Naive B cell (primary cell): ENCODE data around the gene SLC5A4. TPM values are rescaled to one million over a fixed set of nuclear protein-coding genes. Genes with fewer than 3 reads are reported as not detected.
"Not testable (repeated sequence)": the region's sequence is repeated elsewhere in the genome, so short reads cannot be mapped to it uniquely, and the experiment has no call there.

Experiments
- ATAC-seq, 2 donors: fragments of 150-1000 bp; cut with Tn5 transposase; 2 replicates each; pipeline ENCODE4 v1.10.0; 2021; ENCODE audit warnings: low read depth in 2 of 2, mild to moderate bottlenecking in 2 of 2, moderate library complexity in 2 of 2
- DNase-seq: peaks from one replicate; pipeline ENCODE4 v3.0.0; 2022
- H3K27ac Mint-ChIP-seq, 6 donors: one replicate each; pipeline ENCODE4 v1.8.0; 2020 to 2022; ENCODE audit warnings: mild to moderate bottlenecking in 6 of 6, mixed read lengths in 6 of 6, moderate library complexity in 5 of 6, inconsistent platforms in 2 of 6
- H3K27me3 Mint-ChIP-seq, 3 donors: one replicate each; pipeline ENCODE4 v1.8.0; 2021 to 2022; ENCODE audit warnings: mixed read lengths in 3 of 3, mild to moderate bottlenecking in 1 of 3
- H3K36me3 Mint-ChIP-seq, 2 donors: one replicate each; pipeline ENCODE4 v1.8.0; 2020 to 2022; ENCODE audit warnings: mixed read lengths in 2 of 2, inconsistent platforms in 1 of 2, mild to moderate bottlenecking in 1 of 2
- H3K4me1 Mint-ChIP-seq, 3 donors: one replicate each; pipeline ENCODE4 v1.8.0; 2020 to 2022; ENCODE audit warnings: mixed read lengths in 3 of 3, inconsistent platforms in 1 of 3, mild to moderate bottlenecking in 1 of 3, moderate library complexity in 1 of 3
- H3K4me3 Mint-ChIP-seq, 8 donors: one replicate each; pipeline ENCODE4 v1.8.0; 2020 to 2022; ENCODE audit warnings: mild to moderate bottlenecking in 8 of 8, mixed read lengths in 8 of 8, moderate library complexity in 8 of 8, inconsistent platforms in 2 of 8
- H3K9me3 Mint-ChIP-seq, 7 donors: one replicate each; pipeline ENCODE4 v1.8.0; 2020 to 2022; ENCODE audit warnings: mixed read lengths in 7 of 7, mild to moderate bottlenecking in 5 of 7, inconsistent platforms in 2 of 7, moderate library complexity in 1 of 7
- polyA plus RNA-seq, 6 donors: library from polyadenylated mRNA; unstranded; fragments of 300-500 nt; fragmentation: Illumina TruSeq; gene quantifications; one replicate each; pipeline ENCODE4 v1.2.3, GENCODE V29; 2021; ENCODE audit warnings: low read depth in 6 of 6

The SLC5A4 gene
- not detected for polyA plus RNA-seq

- Mint-ChIP-seq H3K27me3 (peaks cover 4 to 58% (median 36%) of the 10 kb centered on the region in 3 donors), H3K4me1 (no peaks in the 10 kb centered on the region), H3K27ac (peak within 1 kb of the TSS in 2 of 6 donors; percentile 11 to 56), H3K9me3 (peaks cover 0 to 6% (median 0%) of the 10 kb centered on the region in 7 donors), H3K4me3 (no peak within 1 kb of the TSS), H3K36me3 (no peaks in the 10 kb centered on the region)
- ATAC-seq (no peak), DNase-seq (no peak)
Observed at GRCh38 chr22:32255217-32255616, at the start of gene SLC5A4. SLC5A4 (minus strand) TSS chr22:32255347; CDS start chr22:32255329, 18 bp downstream.

DNA sequence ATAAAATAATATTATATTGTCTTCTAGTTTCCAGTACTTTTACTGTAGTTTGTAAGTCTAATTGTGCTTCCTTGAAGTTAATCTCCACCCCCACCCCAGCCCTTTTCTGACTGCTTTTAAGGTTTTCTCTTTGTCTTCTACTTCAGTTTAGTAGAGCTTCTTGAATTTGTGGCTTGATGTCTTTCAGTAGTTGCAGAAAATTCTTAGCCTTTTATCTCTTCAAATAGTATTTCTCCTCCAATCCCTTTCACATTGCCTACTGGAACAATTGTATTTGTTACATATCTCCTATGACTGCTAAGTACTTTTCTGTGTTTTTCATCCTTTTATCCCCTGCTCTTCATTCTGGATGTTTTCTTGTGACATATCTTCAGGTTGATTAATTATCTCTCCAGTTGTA is 38.8 kb upstream of the SLC5A4 start:
- H3K4me3 Mint-ChIP-seq, ATAC-seq, H3K36me3 Mint-ChIP-seq, H3K27ac Mint-ChIP-seq, H3K4me1 Mint-ChIP-seq, DNase-seq, H3K9me3 Mint-ChIP-seq: not testable (repeated sequence)
- peaks cover 0 to 17% (median 11%) of the 10 kb centered on the region in 3 donors for H3K27me3 Mint-ChIP-seq

DNA sequence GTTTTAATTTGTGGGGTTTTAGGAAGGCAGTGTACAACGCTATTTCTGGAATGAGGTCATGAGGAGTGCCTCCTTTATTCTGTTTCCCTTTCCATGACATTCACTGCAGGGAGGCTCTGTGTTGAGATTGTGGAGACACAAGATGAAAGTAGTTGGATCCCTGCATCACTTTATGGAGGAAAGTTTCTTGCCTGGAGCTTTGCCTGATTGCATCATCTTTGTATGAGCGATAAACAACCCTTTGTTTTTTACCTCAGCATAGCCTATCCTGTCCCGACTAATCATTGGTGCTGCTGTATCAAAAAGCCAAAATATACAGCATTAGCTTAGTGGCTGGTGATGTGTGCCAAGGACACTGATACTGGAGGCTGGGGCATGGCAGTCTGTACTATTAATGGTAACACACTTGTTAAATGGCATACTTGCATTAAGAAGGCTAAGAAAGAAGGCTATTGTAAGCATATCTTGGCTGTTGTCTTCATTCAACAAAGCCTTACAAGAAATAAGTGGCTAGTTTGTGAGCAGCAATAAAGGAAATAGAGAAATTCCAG is 31.2 kb upstream of the SLC5A4 start:
- Mint-ChIP-seq H3K27ac (no peak overlapping the region), H3K9me3 (peaks cover 0 to 5% (median 0%) of the 10 kb centered on the region in 7 donors), H3K4me3 (no peak overlapping the region), H3K27me3 (peaks cover 14 to 41% (median 22%) of the 10 kb centered on the region in 3 donors), H3K4me1 (no peaks in the 10 kb centered on the region), H3K36me3 (peaks cover 0 to 7% of the 10 kb centered on the region in 2 donors)
- no peak for DNase-seq
- ATAC-seq, result no peak

DNA sequence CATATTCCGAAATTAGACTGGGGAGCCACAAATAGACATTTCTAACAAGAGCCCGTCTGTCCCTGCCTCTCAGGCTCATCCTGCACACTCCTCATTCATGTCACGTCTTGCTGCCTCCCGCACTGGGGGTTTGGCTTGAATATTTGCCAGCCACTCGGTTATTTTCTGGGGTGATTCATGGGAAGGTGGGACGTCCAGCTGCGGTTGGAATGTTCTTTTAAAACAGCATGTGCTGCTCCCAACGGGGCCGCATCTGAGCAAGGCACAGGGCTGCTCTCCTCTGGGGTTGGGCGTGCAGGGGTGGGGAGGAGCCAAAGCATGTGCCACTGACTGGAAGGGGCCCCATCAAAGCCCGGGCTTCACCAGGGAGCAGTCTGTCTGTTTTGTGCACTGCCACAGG is 25.9 kb upstream of the SLC5A4 start:
- Mint-ChIP-seq H3K27me3 (peaks cover 16 to 42% (median 32%) of the 10 kb centered on the region in 3 donors), H3K36me3 (peaks cover 0 to 7% of the 10 kb centered on the region in 2 donors), H3K4me3 (no peak overlapping the region), H3K4me1 (no peaks in the 10 kb centered on the region), H3K27ac (no peak overlapping the region), H3K9me3 (peaks cover 0 to 5% (median 0%) of the 10 kb centered on the region in 7 donors)
- no peak for DNase-seq
- no peak for ATAC-seq

- Mint-ChIP-seq H3K27me3 (peaks cover 1 to 12% (median 9%) of the 10 kb centered on the region in 3 donors), H3K27ac (peak overlapping the region in 1 of 6 donors; percentile 39)
- not testable (repeated sequence) for H3K36me3 Mint-ChIP-seq, H3K4me3 Mint-ChIP-seq, DNase-seq, H3K4me1 Mint-ChIP-seq, H3K9me3 Mint-ChIP-seq, ATAC-seq
Observed at GRCh38 chr22:32275353-32275752, 20.2 kb upstream of the SLC5A4 start.

- DNase-seq, result no peak
- Mint-ChIP-seq H3K36me3 (no peaks in the 10 kb centered on the region), H3K9me3 (no peaks in the 10 kb centered on the region), H3K4me3 (no peak overlapping the region), H3K4me1 (peaks cover 0 to 2% (median 0%) of the 10 kb centered on the region in 3 donors), H3K27me3 (peaks cover 0 to 8% (median 0%) of the 10 kb centered on the region in 3 donors), H3K27ac (no peak overlapping the region)
- ATAC-seq, result no peak
Observed at GRCh38 chr22:32271389-32271788, 16.2 kb upstream of the SLC5A4 start.

DNA sequence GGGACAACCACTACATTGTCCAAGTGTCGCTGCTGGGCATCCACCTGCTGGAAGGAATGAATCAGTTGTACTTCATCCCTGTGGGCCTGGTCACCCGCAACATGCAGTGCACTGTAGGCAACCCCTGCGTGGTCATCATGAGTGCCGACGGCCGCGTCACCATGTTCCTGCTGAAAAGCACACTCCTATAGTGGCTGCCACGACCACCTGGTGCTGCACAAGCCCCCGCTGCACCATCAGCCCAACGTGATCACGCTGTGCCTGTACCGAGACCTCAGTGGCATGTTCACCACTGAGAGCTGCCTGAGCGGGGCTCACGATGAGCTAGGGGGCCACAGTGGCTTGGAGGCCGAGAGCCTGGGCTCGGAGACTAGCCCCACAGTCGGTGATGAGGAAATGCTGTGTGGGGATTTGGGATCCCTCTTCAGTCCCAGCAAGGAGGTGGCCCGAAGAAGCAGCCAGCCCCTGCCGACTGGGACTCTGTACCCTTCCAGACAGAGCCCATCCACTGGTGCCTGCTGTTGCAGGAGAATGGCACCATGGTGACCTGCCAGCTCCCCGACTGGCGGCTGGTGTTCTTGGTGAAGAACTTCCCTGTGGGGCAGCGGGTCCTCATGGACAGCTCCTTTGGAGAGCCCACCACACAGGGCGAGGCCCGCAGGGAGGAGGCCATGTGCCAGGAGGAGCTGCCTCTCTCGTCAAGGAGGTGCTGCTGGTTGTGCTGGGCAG is 15.7 kb upstream of the SLC5A4 start:
- Mint-ChIP-seq H3K27me3 (peaks cover 0 to 8% (median 0%) of the 10 kb centered on the region in 3 donors), H3K9me3 (no peaks in the 10 kb centered on the region), H3K4me1 (peaks cover 0 to 8% (median 4%) of the 10 kb centered on the region in 3 donors), H3K27ac (no peak overlapping the region), H3K4me3 (no peak overlapping the region), H3K36me3 (no peaks in the 10 kb centered on the region)
- ATAC-seq, result no peak
- no peak for DNase-seq

DNA sequence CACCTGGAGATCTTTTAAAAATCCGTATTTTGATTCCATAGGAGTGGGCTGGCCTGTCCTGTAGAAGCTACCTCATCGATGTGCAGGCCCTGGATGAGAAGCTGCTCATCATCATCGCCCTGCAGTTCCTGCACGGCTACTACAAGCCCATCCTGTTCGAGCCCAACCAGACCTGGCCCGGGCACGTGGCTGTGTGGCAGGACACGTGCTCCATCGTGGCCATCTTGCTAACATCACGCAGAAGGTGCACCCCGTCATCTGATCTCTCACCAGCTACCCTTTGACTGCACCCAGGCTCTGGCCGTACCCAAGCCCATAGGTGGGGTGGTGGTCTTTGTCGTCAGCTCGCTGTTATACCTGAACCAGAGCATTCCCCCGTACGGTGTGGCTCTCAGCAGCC is 14.2 kb upstream of the SLC5A4 start:
- no peak for DNase-seq
- Mint-ChIP-seq H3K36me3 (no peaks in the 10 kb centered on the region), H3K4me3 (no peak overlapping the region), H3K27ac (no peak overlapping the region), H3K27me3 (peaks cover 0 to 8% (median 0%) of the 10 kb centered on the region in 3 donors), H3K4me1 (peaks cover 0 to 8% (median 6%) of the 10 kb centered on the region in 3 donors), H3K9me3 (no peaks in the 10 kb centered on the region)
- no peak for ATAC-seq

- H3K4me1 Mint-ChIP-seq, result peaks cover 0 to 8% (median 6%) of the 10 kb centered on the region in 3 donors
- DNase-seq (no peak), ATAC-seq (no peak)
- peaks cover 0 to 2% (median 0%) of the 10 kb centered on the region in 7 donors for H3K9me3 Mint-ChIP-seq
- peaks cover 0 to 10% (median 2%) of the 10 kb centered on the region in 3 donors for H3K27me3 Mint-ChIP-seq
- no peak overlapping the region for H3K27ac Mint-ChIP-seq
- H3K36me3 Mint-ChIP-seq, result no peaks in the 10 kb centered on the region
- no peak overlapping the region for H3K4me3 Mint-ChIP-seq
Observed at GRCh38 chr22:32267011-32267410, 11.9 kb upstream of the SLC5A4 start.

DNA sequence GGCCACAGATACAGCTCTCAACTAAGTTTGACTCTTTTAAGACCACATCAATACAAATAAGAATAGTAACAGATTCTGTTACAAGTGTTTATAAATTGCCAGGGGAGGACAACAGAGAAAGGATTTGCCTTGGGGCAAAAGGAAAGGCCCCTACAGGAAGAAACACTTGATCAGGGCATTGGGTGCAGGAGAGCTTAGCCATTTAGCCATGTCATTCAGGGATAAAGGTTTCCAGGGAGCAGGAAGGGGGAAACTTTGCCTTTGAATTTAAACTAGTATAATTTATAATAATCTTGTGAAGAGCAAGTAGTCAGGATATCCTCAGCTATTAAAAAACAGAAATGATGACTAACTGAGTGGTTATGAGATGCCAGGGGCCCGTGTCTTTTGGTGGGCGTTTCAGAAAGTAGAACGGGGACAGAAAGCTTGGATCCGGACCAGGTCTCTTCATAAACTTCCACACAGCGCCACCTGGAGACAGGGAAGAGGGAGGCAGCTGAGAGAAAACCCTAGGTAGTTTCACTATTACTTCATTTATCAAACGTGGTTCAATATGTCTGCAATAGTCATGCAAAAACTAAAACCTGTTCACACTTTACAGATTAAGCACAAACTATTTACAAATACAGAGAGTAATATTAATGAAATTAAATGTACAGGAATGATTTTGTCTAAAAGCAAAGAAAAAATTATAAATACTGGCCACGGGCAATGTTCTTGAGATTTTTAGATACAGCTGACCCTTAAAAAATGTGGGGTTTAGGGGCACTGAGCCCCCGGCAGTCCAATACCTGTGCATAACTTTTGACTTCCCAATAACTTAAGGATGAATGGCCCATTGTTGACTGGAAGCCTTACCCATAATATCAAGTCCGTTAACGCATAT is 11.0 kb upstream of the SLC5A4 start:
- peaks cover 0 to 4% (median 0%) of the 10 kb centered on the region in 7 donors for H3K9me3 Mint-ChIP-seq
- H3K27ac Mint-ChIP-seq, result peak overlapping the region in 1 of 6 donors; percentile 44
- H3K4me1 Mint-ChIP-seq, result peaks cover 0 to 8% (median 6%) of the 10 kb centered on the region in 3 donors
- peak; percentile 20 for DNase-seq
- H3K27me3 Mint-ChIP-seq, result peaks cover 0 to 14% (median 10%) of the 10 kb centered on the region in 3 donors
- ATAC-seq, result peak in 1 of 2 donors; percentile 59
- H3K36me3 Mint-ChIP-seq, result no peaks in the 10 kb centered on the region
- H3K4me3 Mint-ChIP-seq, result peak overlapping the region in 1 of 8 donors; percentile 13

- H3K9me3 Mint-ChIP-seq, H3K4me1 Mint-ChIP-seq, ATAC-seq, H3K4me3 Mint-ChIP-seq, H3K36me3 Mint-ChIP-seq, DNase-seq: not testable (repeated sequence)
- H3K27me3 Mint-ChIP-seq, result peaks cover 4 to 38% (median 26%) of the 10 kb centered on the region in 3 donors
- peak overlapping the region in 1 of 6 donors; percentile 12 for H3K27ac Mint-ChIP-seq
Observed at GRCh38 chr22:32263678-32264077, 8.5 kb upstream of the SLC5A4 start.

DNA sequence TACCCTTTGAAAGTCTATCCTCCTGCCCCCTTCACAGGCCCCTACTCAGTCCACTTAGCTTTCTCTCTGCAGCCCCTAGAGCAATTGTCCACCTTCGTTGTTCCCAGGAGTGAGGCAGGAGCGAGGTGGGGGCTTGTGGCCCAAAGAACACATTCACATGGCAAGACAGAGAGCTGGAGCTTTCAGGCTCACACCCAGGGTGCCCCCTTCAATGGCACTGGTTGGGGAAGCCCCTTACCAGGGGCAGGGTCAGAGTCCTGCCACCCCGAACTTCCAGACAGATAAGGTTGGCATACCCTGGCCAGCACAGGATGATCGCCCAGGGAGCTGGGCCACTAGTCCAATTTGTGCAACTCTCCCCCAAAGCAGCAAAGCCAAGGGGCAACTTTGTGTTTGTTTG is 6.2 kb upstream of the SLC5A4 start:
- H3K4me3 Mint-ChIP-seq, result no peak overlapping the region
- peaks cover 4 to 44% (median 26%) of the 10 kb centered on the region in 3 donors for H3K27me3 Mint-ChIP-seq
- ATAC-seq, result no peak

GRCh38 chr22:32258791-32259190 is 3.6 kb upstream of the SLC5A4 start:
- no peak overlapping the region for H3K4me3 Mint-ChIP-seq
- H3K4me1 Mint-ChIP-seq, result no peaks in the 10 kb centered on the region
- H3K9me3 Mint-ChIP-seq, result peaks cover 0 to 4% (median 2%) of the 10 kb centered on the region in 7 donors
- peaks cover 4 to 58% (median 35%) of the 10 kb centered on the region in 3 donors for H3K27me3 Mint-ChIP-seq
- no peaks in the 10 kb centered on the region for H3K36me3 Mint-ChIP-seq
- H3K27ac Mint-ChIP-seq, result no peak overlapping the region
- DNase-seq (no peak), ATAC-seq (no peak)

More for the DNA sequence above, 6.2 kb upstream of the SLC5A4 start:
- Mint-ChIP-seq H3K4me1 (peaks cover 0 to 6% (median 5%) of the 10 kb centered on the region in 3 donors), H3K9me3 (peaks cover 0 to 4% (median 0%) of the 10 kb centered on the region in 7 donors), H3K27ac (no peak overlapping the region), H3K36me3 (no peaks in the 10 kb centered on the region)
- no peak for DNase-seq
